Subcutaneous abdominal adipose tissue (tissue), 5 donors: Measurements from ENCODE around the gene COL24A1.
A peak's percentile ranks its signal among the peaks of the same experiment; 100 is the strongest.

Experiments
- H3K27ac ChIP-seq: one replicate; pipeline ENCODE4 v1.7.0; 2013; ENCODE audit warnings: low read depth, mild to moderate bottlenecking, inconsistent platforms, low read length, moderate library complexity
- H3K27me3 ChIP-seq, 5 donors: one replicate each; pipeline ENCODE4 v1.7.0; 2013; ENCODE audit warnings: low read length in 5 of 5, inconsistent platforms in 1 of 5; ENCODE audit not compliant: control insufficient read depth in 5 of 5, insufficient read depth in 4 of 5
- H3K36me3 ChIP-seq, 5 donors: one replicate each; pipeline ENCODE4 v1.7.0; 2013; ENCODE audit warnings: low read length in 5 of 5; ENCODE audit not compliant: control insufficient read depth in 5 of 5, insufficient read depth in 5 of 5
- H3K4me1 ChIP-seq, 5 donors: one replicate each; pipeline ENCODE4 v1.7.0; 2013; ENCODE audit warnings: low read length in 5 of 5, mild to moderate bottlenecking in 3 of 5, moderate library complexity in 1 of 5; ENCODE audit not compliant: control insufficient read depth in 5 of 5, insufficient read depth in 5 of 5
- H3K4me3 ChIP-seq, 5 donors: one replicate each; pipeline ENCODE4 v1.7.0; 2013; ENCODE audit warnings: low read length in 5 of 5, low read depth in 1 of 5
- H3K9ac ChIP-seq, 5 donors: one replicate each; pipeline ENCODE4 v1.7.0; 2013; ENCODE audit warnings: low read length in 5 of 5, mild to moderate bottlenecking in 4 of 5, moderate library complexity in 3 of 5
- H3K9me3 ChIP-seq, 5 donors: one replicate each; pipeline ENCODE4 v1.7.0; 2013; ENCODE audit warnings: low read length in 5 of 5; ENCODE audit not compliant: control insufficient read depth in 5 of 5
- donor health status: healthy.
- donor health status: healthy.
- donor health status: healthy.
- donor health status: healthy.
- donor health status: healthy.

Gene COL24A1

GRCh38 chr1:86191958-86192357 lies 35.4 kb upstream of the COL24A1 start:
- Histone ChIP-seq H3K27me3 (no peaks in the 10 kb centered on the region), H3K4me1 (no peaks in the 10 kb centered on the region), H3K9ac (no peak overlapping the region), H3K9me3 (no peaks in the 10 kb centered on the region), H3K27ac (no peak overlapping the region), H3K4me3 (no peak overlapping the region), H3K36me3 (no peaks in the 10 kb centered on the region)

DNA sequence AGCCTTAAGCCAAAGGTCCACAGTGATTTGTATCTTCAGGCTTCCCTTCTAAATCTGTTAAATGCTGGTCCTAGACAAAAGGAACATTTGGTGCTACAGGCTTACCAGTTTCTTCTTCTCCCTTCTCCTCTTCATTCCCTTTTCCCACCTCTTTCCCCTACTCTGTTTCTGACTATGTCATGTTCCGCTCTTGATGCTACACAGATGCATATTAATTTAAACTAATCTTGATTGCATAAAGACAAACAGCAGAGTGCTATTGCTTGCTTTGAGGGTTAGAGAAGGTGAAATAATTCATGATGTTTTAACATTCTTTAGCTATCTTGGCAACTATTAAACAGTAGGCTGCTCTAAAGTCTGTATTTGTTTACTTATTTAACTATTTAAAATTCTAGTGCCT lies 34.3 kb upstream of the COL24A1 start:
- Histone ChIP-seq H3K36me3 (no peaks in the 10 kb centered on the region), H3K27me3 (no peaks in the 10 kb centered on the region), H3K4me3 (no peak overlapping the region), H3K4me1 (no peaks in the 10 kb centered on the region), H3K9ac (no peak overlapping the region), H3K27ac (no peak overlapping the region), H3K9me3 (no peaks in the 10 kb centered on the region)

GRCh38 chr1:86184426-86184825 lies 27.9 kb upstream of the COL24A1 start:
- Histone ChIP-seq H3K4me3 (no peak overlapping the region), H3K36me3 (no peaks in the 10 kb centered on the region), H3K27ac (no peak overlapping the region), H3K9ac (no peak overlapping the region), H3K9me3 (no peaks in the 10 kb centered on the region), H3K4me1 (no peaks in the 10 kb centered on the region), H3K27me3 (no peaks in the 10 kb centered on the region)

DNA sequence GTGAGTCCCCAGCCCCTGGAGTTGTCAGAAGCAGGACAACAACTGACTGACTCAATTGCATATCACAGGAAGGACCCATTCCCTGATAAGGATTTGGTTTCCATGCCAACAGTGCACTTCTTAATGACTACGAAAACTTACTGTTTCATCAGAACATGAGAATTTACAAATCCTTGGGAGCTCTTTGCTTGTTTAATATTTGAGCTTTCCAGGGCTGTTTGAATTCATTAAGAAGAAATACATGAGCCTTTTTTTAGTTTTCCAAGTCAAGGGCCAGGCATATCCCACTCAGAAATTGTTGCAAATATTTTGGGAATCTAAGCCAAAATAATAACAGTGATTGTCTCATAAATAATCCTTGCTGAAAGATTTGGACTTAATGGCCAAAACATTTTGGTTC lies 27.2 kb upstream of the COL24A1 start:
- H3K9ac ChIP-seq: no peak overlapping the region
- no peak overlapping the region for H3K27ac ChIP-seq
- H3K36me3 ChIP-seq: no peaks in the 10 kb centered on the region
- no peaks in the 10 kb centered on the region for H3K27me3 ChIP-seq
- no peak overlapping the region for H3K4me3 ChIP-seq
- H3K9me3 ChIP-seq: no peaks in the 10 kb centered on the region
- no peaks in the 10 kb centered on the region for H3K4me1 ChIP-seq

DNA sequence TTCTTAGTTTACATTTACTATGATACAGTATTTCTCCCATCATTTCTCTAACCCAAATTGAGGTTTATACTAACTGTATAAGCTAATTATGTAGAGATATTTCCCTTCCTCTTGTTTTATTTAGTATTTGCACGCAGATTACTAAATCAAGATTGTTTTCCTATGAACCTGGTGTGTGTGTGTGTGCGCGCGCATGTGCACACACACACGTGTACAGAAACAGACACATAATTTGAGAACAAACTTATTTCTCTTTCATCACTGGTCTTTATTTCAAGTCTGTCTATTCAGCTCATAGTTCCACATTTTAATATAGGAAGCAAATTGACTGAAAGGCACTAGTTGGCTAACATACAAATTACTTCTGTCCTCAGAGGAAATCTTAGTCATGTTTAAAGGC lies 19.7 kb upstream of the COL24A1 start:
- Histone ChIP-seq H3K9me3 (no peaks in the 10 kb centered on the region), H3K4me3 (no peak overlapping the region), H3K36me3 (no peaks in the 10 kb centered on the region), H3K27ac (no peak overlapping the region), H3K4me1 (no peaks in the 10 kb centered on the region), H3K9ac (no peak overlapping the region), H3K27me3 (no peaks in the 10 kb centered on the region)

DNA sequence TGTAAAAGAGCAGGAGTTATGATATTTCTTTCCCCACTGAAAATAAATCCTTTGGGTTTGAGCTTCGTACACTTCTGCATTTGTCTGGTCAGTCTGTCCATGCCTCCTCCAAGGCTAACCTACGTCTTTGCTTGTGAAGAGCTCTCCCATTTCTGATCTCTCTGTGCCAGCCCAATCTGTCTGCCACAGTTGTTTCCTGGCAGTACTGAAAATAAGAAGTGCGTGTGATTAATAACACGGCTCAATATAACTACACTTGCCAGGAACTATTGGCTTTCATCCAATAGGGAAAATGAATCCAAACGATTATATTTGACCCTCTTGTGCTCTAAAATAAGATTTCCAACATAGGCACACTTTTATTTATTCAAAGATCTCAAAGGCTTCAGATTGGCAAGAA lies 19.2 kb upstream of the COL24A1 start:
- Histone ChIP-seq H3K9me3 (no peaks in the 10 kb centered on the region), H3K4me1 (no peaks in the 10 kb centered on the region), H3K27me3 (no peaks in the 10 kb centered on the region), H3K4me3 (no peak overlapping the region), H3K9ac (no peak overlapping the region), H3K27ac (no peak overlapping the region), H3K36me3 (no peaks in the 10 kb centered on the region)

DNA sequence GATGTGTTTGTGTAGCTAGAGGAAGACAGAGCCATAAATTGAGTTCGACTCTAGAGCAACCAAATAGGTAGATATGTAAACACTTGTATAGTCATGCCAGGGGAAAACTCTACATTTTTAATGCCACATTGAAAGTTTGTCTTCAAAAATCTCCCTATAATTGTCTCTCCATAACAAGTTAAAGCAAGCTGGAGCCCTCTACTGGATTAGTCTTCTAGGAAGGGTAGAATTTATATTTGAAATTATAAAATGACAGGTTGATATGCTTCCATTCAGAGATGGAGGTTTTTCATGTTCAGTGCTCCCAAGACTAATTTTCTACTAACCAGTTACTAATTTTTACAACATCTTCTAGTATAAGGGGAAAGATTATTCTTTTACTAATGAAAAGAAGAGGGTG lies 13.1 kb upstream of the COL24A1 start:
- no peaks in the 10 kb centered on the region for H3K4me1 ChIP-seq
- H3K9me3 ChIP-seq: no peaks in the 10 kb centered on the region
- no peak overlapping the region for H3K4me3 ChIP-seq
- H3K9ac ChIP-seq: no peak overlapping the region
- no peak overlapping the region for H3K27ac ChIP-seq
- no peaks in the 10 kb centered on the region for H3K36me3 ChIP-seq
- no peaks in the 10 kb centered on the region for H3K27me3 ChIP-seq

DNA sequence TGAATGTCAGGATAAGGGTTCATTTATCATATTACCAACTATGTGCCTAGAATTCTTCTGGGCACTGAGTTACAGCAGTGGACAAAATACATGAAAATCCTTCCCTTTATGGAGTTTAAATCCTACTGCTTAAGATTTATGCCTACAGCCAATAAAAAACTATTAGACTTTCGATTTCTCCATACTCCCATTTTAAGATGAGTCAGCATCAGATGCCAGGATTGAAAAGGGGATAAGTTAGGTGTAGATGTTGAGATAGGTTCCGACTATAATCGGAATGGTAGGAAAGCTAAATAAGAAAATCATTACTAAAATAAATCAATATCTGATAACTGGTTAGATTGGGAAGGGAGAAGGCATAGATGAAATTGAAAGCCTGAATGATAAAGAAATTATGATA lies 3.2 kb upstream of the COL24A1 start:
- no peaks in the 10 kb centered on the region for H3K9me3 ChIP-seq
- no peaks in the 10 kb centered on the region for H3K36me3 ChIP-seq
- peaks cover 0 to 11% (median 7%) of the 10 kb centered on the region in 5 donors for H3K27me3 ChIP-seq
- H3K4me1 ChIP-seq: peaks cover 0 to 23% (median 22%) of the 10 kb centered on the region in 5 donors
- no peak overlapping the region for H3K4me3 ChIP-seq
- no peak overlapping the region for H3K9ac ChIP-seq
- H3K27ac ChIP-seq: no peak overlapping the region

DNA sequence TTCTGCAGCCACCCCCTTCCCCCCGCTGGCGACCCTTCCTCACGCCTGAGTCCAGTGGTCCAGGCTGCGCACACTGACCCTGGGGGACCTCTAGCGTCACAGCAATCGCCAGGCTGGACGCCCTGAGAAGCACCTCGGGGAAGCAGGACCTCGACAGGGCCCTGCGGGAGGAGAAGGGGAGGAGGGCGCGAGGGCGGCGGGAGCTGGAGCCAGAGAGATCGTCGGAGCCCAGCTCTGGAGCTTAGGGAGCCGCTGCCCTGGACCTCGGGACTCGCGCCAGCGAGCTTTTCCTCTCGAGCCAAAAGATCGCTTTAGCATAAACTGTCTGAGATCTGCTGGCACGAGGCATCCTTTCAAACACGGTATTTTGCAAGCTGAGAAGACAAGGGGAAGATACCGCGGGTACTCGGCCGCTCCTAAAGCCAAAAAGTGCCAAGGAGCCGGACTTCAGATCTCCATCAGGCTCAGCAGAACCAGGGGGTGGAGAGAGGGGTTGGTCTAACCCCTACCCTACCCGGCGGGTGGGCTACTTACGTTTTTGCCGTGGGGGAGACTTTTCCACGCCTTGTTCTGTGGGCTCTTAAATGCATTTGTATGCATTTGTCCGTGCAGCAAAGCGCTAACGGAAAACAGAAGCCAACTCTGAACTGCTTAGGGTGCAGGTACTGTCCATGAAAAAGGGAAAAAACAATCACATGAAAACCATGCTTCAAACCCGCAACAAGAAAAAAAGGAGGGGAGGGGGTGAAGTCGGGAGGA lies 586 bp downstream of the COL24A1 start:
- Histone ChIP-seq H3K4me3 (peak overlapping the region; percentile 59 to 82 (median 67)), H3K27me3 (peaks cover 3 to 16% (median 10%) of the 10 kb centered on the region in 5 donors), H3K9me3 (no peaks in the 10 kb centered on the region), H3K9ac (peak overlapping the region in 3 of 5 donors; percentile 37 to 62 (median 47)), H3K36me3 (no peaks in the 10 kb centered on the region), H3K4me1 (peaks cover 0 to 27% (median 24%) of the 10 kb centered on the region in 5 donors), H3K27ac (no peak overlapping the region)

- H3K9me3 ChIP-seq: no peaks in the 10 kb centered on the region
- no peak overlapping the region for H3K27ac ChIP-seq
- peaks cover 3 to 16% (median 10%) of the 10 kb centered on the region in 5 donors for H3K27me3 ChIP-seq
- H3K36me3 ChIP-seq: no peaks in the 10 kb centered on the region
- H3K9ac ChIP-seq: no peak overlapping the region
- peaks cover 0 to 27% (median 24%) of the 10 kb centered on the region in 5 donors for H3K4me1 ChIP-seq
- H3K4me3 ChIP-seq: peak overlapping the region; percentile 57 to 67 (median 59)
Observed at GRCh38 chr1:86155051-86155806, 1.3 kb downstream of the COL24A1 start.
